HG03108 (cell line): Measurements from ENCODE around the gene ATP2B3.
A peak's percentile ranks its signal among the peaks of the same experiment; 100 is the strongest.
"Not testable (repeated sequence)": the region's sequence is repeated elsewhere in the genome, so short reads cannot be mapped to it uniquely, and the experiment has no call there.

ENCODE experiments used
- ATAC-seq: cut with Tn5 transposase; IDR thresholded peaks from one replicate; pipeline ENCODE4 v1.9.1; 2021; ENCODE audit warnings: moderate library complexity; ENCODE audit not compliant: unreplicated experiment

Gene ATP2B3

DNA sequence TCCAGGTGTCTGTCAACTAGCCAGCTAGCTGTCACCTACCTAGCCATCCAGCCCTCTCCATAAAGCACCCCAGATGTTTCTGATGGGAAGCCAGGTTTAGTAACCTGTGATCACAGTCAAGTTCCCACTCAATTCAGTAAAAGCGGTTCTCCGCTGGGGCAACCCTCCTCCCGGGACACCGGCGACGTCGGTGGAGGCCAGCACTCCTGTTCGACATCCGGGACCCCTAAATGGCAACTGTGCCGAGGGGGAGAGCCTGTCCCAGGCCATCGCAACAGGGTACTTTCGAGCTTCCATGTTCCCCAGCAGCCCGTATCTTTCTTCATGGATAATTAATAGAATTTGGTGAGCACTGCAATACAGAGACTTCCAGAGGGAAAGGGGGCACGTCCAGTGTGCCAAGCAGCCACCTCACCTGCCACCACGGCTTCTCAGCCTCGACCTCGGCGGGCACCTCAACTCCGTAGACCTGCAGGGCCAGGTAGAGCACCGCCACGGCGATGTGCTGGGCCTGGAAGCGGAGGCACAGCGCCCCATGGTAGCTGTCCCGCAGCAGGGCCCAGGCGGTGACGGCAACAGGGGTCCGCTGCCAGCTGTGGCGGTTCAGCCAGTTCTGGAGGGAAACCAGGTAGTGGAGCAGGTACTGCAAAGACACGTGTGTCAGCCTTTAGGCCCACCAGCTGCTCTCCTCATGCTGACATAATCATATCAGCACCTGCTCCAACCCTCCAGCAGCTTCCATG lies 74.8 kb downstream of the ATP2B3 start:
- ATAC-seq = no peak

DNA sequence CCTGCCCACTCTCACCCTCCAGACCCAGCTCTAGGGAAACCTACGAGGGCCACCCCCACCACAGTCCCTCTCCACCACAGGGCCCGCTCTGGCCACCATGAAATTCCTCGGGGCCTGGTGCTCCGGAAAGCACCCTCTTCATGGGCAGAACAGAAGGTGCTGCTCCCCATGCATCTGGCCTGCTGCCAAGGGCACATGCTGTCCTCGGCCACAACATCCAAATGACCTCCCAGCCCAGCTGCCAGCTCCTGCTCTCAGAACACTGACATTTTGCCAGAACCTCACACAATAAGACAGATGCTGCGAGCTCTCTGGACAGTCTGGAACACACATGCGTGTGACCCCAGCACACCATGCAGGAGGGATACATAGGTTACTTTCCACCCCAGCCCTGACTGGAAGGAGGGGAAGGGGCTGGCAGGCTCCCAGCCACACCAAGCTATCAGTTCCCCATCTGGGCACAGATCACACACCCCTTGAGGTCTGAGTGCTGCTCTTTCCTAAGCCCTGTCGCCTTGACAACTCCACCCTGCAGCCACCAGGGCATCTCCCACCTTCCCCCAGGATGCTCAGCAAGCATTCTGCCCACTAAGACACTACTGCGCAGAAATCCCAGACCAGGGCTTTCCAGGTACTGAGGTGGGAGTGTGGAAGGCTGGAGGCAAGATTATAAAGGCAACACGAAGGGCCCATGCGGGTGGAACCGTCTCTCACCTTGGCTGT lies 75.7 kb downstream of the ATP2B3 start:
- ATAC-seq = no peak

DNA sequence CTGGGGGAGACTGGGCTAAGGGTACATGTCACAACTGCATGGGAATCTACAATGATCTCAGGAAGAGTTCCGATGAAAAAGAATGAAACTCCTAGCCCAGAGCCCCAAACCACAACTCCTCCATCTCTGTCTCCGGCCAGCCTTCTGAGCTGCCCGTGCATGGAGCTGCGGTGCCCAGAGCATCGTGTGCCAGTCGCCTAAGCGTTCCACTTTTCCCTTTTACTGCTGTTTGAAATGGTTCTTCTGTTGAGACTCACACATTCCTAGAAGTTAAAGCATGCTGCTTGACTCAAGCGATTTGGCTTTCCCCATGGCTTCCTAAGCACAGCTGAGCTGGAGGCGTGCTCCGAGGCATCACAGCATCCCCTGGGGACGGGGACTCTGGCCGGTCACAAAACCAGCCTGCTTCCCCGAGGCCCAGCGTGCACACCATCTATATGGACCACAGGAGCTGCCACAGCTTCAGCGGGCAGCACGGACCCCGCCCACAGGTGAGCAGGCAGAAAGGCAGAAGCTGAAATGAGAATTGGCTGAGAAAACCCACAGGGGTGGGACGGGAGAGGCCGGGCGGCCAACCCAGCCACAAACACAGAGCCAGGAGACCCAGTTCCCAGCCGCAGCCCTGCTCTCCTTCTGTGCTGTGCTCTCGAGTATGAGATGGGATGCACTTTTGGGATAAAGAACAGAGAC lies 76.5 kb downstream of the ATP2B3 start:
- no peak for ATAC-seq

DNA sequence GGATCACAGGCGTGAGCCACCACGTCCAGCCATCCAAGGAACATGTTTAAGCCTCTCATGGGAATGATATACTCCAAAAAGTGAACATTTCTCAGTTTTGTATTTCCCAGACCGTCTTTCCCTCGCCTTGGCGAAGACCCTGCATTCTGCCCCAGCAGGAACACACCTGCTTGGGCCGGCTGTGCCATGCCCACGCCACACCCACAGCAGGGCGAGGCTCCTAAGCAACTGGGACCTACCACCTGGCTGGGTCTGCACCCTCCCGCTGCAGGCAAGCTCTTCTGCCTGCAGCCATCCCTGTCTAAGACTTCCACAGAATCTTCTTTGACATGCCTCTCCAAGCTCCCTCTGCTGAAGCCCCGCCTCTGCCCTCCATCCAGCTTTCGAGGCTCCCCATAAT lies 77.9 kb downstream of the ATP2B3 start:
- ATAC-seq = no peak

DNA sequence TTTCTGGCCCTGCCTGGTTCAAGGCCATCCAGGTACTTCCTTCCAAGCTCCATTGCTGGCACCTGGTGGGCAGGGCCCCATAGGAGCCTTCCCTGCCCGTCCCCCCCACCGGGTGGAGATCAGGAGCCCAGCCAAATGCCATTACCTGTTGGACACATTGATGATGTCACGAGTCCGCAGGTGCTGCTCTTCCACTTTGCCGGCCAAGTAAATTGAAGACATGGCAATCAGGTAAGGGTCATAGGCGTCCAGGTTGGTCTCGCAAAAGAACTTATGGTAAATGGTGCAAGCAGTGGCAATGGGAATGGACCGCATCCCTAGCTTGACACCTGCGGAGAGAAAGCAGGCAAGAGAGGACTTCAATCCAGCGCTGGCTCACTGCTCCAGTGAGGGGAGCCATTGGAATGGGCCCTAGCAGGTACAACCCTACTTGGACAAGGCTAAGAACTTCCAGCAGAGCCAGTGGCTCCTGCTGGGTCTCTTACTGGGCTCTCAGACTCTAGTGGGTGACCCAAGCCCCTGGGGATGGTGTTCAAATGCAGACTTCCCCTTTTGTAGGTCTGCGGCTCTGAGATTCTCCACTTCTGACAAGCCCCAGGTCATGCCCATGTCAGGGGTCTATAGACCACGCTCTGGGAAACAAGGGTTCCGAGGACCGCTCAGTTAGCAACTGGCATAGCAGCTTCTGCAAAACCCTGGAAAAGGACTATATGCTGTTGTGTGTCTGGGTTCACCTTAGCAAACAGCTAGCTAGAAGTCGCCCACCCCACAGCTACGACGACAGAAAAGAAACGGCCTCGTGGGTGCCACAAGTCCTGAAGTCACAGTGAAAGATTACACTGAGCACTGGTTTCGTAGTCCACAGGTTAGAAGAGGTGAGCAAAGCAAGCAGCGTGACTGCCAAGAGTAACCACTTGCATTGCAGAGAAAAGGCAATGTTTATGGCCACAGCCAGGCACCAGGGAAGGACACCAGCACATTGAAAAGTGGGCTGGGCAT lies 78.7 kb downstream of the ATP2B3 start:
- ATAC-seq = no peak

DNA sequence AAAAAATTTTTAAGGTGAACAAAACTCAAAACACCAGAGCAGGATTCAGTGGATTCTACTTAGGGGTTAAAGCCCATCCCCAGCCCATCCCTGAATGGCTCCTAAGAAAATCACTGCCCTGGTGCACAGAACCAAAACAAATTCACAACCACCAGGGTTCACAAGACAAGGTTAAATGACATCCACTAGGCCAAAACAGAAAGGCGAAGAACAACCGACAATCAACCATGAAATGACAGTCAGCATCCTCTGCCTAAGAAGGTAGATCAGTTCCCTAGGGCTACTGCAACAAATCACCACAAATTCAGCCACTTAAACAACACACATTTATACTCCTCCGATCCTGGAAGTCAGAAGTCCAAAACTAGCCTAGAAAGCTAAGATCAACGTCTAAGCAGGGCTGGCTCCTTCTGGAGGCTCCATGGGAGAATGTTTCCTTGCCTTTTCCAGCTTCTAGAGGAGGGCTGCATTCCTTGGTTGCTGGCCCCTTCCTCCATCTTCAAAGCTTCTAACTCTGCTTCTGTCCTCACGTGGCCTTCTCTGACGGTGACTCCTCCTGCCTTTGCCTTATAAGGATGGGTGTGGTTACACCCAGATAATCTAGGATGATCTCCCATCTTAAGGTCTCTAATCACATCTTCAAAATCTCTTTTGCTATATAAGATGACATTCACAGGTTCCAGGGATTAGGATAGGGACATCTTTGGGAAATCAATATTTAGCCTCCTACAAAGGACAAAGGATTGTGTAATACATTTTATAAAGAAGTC lies 79.7 kb downstream of the ATP2B3 start:
- no peak for ATAC-seq

DNA sequence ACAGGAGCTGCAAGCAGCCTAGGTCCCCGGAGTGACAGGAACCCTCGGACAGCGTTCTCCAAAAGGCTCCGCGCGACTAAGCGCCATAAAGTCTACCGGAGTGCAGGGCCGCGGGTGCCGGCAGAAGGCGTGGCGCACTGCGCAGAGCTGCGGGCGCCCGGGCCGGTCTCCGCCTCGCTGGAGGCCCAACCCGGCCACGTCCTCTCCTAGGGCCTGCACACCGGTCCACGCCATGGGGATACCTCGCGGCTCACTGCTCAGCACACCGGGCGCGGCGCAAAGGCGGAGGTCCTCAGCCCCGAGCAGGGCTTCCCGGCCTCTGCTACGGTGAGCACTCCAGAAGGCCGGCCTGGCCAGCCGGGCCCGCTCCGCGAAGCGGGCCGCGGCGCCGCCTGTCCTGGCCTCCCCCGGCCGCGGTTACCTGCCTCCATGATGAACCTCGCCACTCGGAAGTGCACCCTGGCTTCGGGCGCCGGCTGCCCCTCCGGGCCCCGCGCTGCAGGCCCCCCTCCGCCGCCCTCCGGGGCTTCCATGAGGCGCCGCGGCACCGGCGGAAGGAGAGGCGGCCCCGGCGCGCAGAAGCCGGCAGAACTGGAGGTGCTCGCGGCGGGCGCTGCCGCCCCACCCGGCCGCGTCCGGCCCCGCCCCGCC lies 81.2 kb downstream of the ATP2B3 start, which contains the start of gene CCNQ:
TSS of gene CCNQ (minus strand) at position 599 of the 651 bp plus-strand sequence. CDS start at position 533, 66 bp downstream.
- ATAC-seq = peak; percentile 39

DNA sequence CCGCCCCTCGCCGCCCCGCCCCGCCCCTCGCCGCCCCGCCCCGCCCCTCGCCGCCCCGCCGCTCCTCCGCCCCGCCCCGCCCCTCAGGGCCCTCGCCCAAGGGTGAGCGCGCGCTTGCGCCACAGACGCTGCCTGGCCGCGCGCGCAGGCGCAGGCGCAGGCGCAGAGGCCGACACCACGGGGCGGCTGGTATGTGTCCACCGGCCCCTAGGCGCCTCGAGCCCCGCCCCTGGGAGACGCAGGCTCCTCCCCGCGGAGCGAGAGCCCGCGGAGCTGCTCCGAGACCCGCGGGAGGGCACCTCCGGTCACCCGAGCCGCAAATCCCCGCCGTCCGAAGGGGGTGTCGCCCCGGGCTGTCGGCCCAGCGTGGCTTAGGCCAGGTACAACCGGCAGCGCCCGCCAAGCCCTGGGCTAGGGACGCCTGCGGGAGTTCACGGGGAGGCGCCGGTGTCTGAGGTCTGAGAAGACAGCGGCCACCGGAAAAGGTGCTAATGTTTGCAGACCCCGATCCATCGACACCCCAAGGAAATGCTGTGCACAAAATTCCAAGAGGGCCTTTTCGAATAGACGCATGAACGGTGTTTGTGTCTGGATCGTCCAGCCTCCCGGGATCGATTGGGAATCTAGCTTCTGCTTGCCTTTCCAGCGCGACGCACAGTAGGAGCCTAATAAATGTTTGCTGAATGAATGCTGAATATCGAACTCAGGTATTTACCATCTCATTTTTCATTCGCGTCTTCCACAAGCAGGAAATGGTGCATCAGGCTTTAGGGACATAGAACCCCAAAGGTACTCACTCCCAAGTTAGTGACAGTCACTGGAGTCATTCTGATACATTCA lies 82.0 kb downstream of the ATP2B3 start:
- peak; percentile 83 for ATAC-seq

DNA sequence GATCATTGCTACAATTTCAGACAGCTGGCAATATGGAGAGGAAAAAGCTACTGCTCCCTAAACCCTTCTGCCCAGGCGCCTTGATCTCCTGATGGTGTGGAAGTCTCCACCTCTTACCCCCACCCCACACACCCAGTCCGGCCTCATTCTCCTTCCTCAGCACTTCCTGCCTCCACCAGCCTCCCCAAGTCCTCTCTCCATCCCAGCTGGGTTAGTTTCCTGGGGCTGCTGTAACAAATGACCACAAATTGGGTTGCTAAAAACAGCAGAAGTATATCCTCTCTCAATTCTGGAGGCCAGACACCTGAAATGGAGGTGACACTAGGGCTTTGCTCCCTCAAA lies 82.6 kb downstream of the ATP2B3 start:
- ATAC-seq = no peak

DNA sequence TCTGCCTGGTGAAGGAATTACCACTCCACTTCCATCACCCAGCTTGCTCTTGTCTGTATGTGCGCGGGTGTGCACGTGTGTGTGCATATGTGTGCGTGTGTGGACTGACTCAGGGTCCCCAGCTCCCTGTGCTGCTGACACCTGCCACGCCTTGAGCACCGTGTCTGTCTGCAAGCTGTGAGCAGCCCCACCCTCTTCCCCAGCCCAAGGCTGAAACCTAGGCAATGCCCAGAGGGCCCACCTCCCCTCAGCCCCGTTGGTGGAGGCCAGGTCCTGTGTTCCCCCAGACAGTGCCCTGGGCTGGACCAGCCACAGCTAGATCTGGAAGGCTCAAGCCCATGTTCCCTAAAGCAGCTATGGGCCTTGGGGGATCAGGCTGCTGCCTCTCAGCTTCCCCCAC lies 83.5 kb downstream of the ATP2B3 start:
- no peak for ATAC-seq

DNA sequence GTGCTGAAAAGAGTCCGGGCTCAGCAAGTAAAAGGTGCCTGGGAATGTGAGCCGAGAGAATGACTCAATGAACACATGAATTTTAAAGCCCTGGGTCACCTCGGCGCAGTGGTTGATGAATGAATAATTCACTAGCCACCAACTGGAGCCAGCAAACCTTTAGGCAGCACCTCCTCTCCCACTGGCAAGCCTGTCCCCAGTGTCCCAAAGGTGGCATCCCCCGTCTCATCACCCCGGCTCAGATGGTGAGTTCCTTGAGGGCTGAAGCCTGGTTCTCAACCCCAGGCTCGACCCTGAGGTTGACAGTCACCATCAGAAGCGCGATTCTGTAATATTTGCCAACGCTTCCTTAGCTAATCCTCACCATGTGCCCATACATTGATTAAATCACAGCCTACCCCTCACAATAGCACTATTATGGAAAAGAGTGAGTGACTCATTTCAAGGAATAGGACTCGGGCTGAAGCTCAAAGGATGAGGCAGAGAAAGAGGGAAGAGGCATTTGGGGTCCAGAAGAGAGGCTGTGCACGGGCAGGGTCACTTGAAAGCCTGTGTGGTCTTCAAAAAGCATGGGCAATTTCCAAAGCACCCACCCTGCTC lies 84.2 kb downstream of the ATP2B3 start:
- no peak for ATAC-seq

DNA sequence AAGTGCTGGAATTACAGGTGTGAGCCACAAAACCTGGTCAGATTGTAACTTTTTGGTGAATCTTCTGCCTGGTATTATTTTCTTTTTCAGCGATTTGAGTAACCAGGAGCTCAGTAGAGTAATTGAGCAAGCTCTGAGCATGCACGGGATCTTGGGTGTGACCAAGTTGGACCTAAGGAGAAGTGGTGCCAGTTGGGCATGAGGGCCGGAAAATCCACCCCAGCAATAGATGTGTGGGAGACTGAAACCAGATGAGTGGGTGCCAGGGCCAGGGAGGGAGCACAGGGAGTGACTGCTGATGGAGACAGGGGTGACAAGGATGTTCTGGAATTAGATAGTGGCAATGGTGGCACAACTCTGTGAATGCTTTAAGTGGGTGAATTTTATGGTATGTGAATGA lies 85.2 kb downstream of the ATP2B3 start:
- no peak for ATAC-seq

DNA sequence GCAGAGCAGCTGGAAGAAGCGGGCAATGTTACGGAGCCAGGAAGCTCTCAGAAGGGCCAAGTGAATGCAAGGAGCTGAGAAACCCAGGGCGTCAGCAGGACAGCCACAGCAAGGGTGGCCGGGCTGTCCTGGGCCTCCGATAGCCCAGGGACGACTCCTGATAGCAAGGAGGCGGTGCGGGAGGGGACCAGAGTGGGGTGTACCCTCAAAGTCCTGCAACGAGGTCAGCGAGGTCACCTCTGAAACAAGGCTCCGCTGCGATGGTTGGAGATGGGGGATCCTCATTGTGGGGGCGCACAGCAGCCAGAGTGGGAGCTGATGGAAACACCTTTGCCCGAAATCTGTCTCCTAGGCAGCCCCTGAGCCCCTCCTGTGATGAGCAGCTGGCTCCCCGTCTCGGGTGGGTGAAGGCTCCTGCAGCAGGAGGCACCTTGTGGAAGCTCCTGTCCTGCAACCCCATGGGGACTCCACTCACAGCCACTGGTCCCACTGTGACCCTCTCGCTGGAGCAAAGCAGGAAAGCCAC lies 85.8 kb downstream of the ATP2B3 start:
- no peak for ATAC-seq

DNA sequence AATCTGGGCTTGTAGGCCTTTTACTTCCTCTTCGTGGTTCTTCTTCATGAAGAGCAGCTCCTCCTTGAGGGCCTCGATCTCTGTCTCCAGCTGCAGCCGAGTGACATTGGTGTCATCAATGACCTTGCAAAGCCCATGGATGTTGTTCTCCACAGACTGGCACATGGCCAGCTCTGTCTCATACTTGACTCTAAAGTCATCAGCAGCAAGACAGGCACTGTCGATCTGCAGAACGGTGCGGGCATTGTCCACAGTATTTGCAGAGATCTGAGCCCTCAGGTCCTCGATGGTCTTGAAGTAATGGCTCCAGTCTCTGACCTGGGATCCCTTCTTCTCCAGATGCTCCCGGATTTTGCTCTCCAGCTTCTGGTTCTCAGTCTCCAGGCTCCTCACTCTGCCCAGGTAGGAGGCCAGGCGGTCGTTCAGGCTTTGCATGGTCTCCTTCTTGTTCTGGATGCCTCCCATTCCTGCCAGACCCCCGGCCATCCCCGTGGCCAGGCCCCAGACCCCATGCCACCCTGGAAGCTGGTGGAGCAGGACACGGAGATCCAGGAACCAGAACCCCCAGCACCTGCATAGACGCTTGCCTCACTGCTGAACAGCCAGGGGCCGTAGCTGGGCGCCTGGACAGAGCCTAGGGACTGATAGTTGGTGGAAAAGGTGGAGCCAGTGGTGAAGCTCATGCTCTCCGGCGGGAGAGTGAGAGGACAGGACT lies 87.4 kb downstream of the ATP2B3 start:
- not testable (repeated sequence) for ATAC-seq

DNA sequence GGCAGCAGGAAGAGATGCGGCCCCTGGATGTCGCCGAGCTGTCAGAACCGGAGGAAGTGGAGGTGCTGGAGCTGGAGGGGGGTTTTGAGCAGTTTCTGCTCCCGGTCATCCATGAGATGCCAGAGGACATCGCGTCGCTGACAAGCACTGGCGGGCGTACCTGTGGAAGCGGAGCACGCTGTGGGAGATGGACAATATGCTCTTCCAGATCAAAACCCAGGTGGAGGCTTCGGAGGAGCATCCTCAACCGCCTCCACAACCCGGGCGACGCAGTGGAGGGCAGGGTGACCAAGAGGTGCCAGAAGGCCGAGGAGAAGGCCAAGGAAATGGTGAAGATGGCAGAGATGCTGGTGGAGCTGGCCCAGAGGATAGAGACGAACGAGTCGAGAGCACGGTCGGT lies 89.1 kb downstream of the ATP2B3 start:
- ATAC-seq = no peak

DNA sequence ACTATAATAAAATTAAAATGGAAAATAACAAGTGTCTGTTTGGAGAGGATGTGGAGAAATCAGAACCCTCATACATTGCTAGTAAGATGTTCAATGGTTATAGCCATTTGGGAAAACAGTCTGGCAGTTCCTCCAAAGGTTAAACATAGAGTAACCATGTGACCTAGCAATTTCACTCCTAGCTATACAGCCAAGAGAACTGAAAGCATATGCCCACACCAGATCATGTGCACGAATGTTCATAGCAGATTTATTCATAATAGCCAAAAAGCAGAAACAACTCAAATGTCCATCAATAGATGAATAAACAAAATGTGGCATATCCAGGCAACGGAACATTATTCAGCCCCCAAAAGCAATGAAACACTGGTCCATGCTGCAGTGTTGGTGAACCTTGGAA lies 90.9 kb downstream of the ATP2B3 start:
- no peak for ATAC-seq

DNA sequence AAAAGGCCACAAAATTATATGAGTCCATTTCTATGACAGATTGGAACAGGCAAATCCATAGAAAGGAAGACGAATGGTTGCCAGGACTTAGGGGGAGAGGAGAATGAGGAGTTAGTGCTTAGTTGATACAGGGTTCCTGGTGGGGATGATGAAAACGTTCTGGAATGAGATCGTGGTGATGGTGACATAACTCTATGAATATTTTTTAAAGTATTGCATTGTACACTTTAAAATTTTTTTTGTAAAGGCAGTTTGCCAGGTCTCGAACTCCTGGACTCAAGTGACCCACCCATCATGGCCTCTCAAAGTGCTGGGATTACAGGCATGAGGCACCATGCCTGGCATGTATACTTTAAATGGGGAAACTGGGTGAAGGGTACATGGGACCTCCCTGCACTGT lies 91.4 kb downstream of the ATP2B3 start:
- ATAC-seq = no peak
